NCI-H748 treated with DMSO at 0.1 percent for 48 hours (cell line): ENCODE measurements around the gene CDKN1A.
"Not testable (repeated sequence)": the region's sequence is repeated elsewhere in the genome, so short reads cannot be mapped to it uniquely, and the experiment has no call there.

Experiments used
- DNase-seq: peaks from one replicate; lab custom pipeline; 2025; lab: John Stamatoyannopoulos, UW

The CDKN1A gene

GRCh38 chr6:36698196-36698595, 19.7 kb downstream of the CDKN1A start:
- no peak for DNase-seq

- DNase-seq = no peak
Measured at GRCh38 chr6:36698871-36699271, 20.4 kb downstream of the CDKN1A start.

GRCh38 chr6:36699348-36699747, 20.8 kb downstream of the CDKN1A start:
- DNase-seq = no peak

- no peak for DNase-seq
Measured at GRCh38 chr6:36700071-36700812, 21.7 kb downstream of the CDKN1A start.

GRCh38 chr6:36700831-36701230, 22.3 kb downstream of the CDKN1A start:
- no peak for DNase-seq

GRCh38 chr6:36701401-36701991, 23.0 kb downstream of the CDKN1A start:
- no peak for DNase-seq

GRCh38 chr6:36702656-36703055, 24.1 kb downstream of the CDKN1A start:
- DNase-seq = no peak

GRCh38 chr6:36703081-36703606, 24.6 kb downstream of the CDKN1A start:
- no peak for DNase-seq

GRCh38 chr6:36703982-36704381, 25.5 kb downstream of the CDKN1A start:
- no peak for DNase-seq

GRCh38 chr6:36704961-36705577, 26.6 kb downstream of the CDKN1A start:
- DNase-seq = not testable (repeated sequence)

- no peak for DNase-seq
Measured at GRCh38 chr6:36706339-36706738, 27.8 kb downstream of the CDKN1A start.

- no peak for DNase-seq
Measured at GRCh38 chr6:36712816-36713215, 34.3 kb downstream of the CDKN1A start.

GRCh38 chr6:36713846-36714245, 35.3 kb downstream of the CDKN1A start:
- DNase-seq = no peak

GRCh38 chr6:36714511-36714910, 36.0 kb downstream of the CDKN1A start:
- DNase-seq = no peak

- DNase-seq = no peak
Measured at GRCh38 chr6:36715469-36715868, 37.0 kb downstream of the CDKN1A start.

GRCh38 chr6:36716476-36717093, 38.1 kb downstream of the CDKN1A start:
- no peak for DNase-seq

- no peak for DNase-seq
Measured at GRCh38 chr6:36717231-36717825, 38.8 kb downstream of the CDKN1A start.

- no peak for DNase-seq
Measured at GRCh38 chr6:36717871-36718540, 39.5 kb downstream of the CDKN1A start.

- DNase-seq = no peak
Measured at GRCh38 chr6:36718560-36718959, 40.0 kb downstream of the CDKN1A start.

- no peak for DNase-seq
Measured at GRCh38 chr6:36719126-36719525, 40.6 kb downstream of the CDKN1A start.

GRCh38 chr6:36720251-36721141, 42.0 kb downstream of the CDKN1A start:
- DNase-seq = no peak
